Measurements from ENCODE around the gene PPP1R15B.

Gene PPP1R15B

GRCh38 chr1:204407295-204407971 is 4.2 kb downstream of the PPP1R15B start:
- Histone ChIP-seq H3K27ac (ENCODE audit: low read length) (peak overlapping the region; percentile 99), H3K4me1 (ENCODE audit: control insufficient read depth in 1 of 2, insufficient read depth in 2 of 2, low read length in 2 of 2) (peaks cover 0 to 26% of the 10 kb centered on the region in 2 donors), H3K9me3 (ENCODE audit: control insufficient read depth in 1 of 2, low read length in 2 of 2) (no peaks in the 10 kb centered on the region), H3K4me3 (ENCODE audit: low read depth in 1 of 2, low read length in 2 of 2) (peak overlapping the region; percentile 79 to 94), H3K27me3 (ENCODE audit: low read depth, low read length) (no peaks in the 10 kb centered on the region), H3K36me3 (ENCODE audit: control insufficient read depth in 1 of 2, insufficient read depth in 2 of 2, low read length in 2 of 2) (peaks cover 20 to 31% of the 10 kb centered on the region in 2 donors)

DNA sequence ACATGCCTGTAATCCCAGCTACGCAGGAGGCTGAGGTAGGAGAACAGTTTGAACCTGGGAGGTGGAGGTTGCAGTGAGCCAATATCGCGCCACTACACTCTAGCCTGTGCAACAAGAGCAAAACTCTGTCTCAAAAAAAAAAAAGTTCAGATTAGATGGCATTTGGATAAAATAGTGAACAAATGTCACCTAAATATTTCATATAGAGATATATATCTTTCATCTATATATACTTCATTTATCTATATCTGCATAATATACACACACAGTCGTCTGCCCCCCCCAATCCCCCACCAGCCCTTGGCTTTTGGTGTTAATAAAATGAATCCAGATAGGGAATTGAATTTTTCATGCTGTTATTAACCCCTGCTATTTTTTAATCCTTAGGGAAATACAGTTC is 5.0 kb downstream of the PPP1R15B start:
- H3K27me3 ChIP-seq (ENCODE audit: low read depth, low read length): no peaks in the 10 kb centered on the region
- H3K4me1 ChIP-seq (ENCODE audit: control insufficient read depth in 1 of 2, insufficient read depth in 2 of 2, low read length in 2 of 2): peaks cover 0 to 26% of the 10 kb centered on the region in 2 donors
- H3K27ac ChIP-seq (ENCODE audit: low read length): no peak overlapping the region
- peaks cover 27 to 33% of the 10 kb centered on the region in 2 donors for H3K36me3 ChIP-seq (ENCODE audit: control insufficient read depth in 1 of 2, insufficient read depth in 2 of 2, low read length in 2 of 2)
- peak overlapping the region; percentile 79 to 94 for H3K4me3 ChIP-seq (ENCODE audit: low read depth in 1 of 2, low read length in 2 of 2)
- no peaks in the 10 kb centered on the region for H3K9me3 ChIP-seq (ENCODE audit: control insufficient read depth in 1 of 2, low read length in 2 of 2)

DNA sequence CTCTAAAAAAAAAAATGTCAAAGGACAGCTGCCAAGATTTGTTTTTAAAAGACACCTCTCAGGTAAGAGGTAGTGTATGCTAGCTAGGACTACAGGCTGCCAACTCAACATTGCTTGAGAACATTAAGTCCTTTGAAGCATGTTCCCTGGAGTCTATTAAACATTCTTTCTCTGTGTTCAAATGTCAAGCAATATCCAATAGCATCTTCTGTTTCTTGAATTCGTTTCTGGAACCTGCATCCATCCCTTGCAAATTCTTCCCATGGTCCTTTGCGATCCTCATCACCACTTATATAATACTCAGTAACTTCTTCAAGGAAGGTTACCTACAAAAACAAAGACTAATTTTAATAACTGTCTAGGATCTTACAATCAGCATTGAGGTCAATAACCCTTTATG is 5.6 kb downstream of the PPP1R15B start:
- Histone ChIP-seq H3K4me1 (ENCODE audit: control insufficient read depth in 1 of 2, insufficient read depth in 2 of 2, low read length in 2 of 2) (peaks cover 0 to 26% of the 10 kb centered on the region in 2 donors), H3K36me3 (ENCODE audit: control insufficient read depth in 1 of 2, insufficient read depth in 2 of 2, low read length in 2 of 2) (peaks cover 27% of the 10 kb centered on the region in 2 donors), H3K27ac (ENCODE audit: low read length) (no peak overlapping the region), H3K4me3 (ENCODE audit: low read depth in 1 of 2, low read length in 2 of 2) (peak overlapping the region; percentile 18 to 79), H3K9me3 (ENCODE audit: control insufficient read depth in 1 of 2, low read length in 2 of 2) (no peaks in the 10 kb centered on the region), H3K27me3 (ENCODE audit: low read depth, low read length) (no peaks in the 10 kb centered on the region)

DNA sequence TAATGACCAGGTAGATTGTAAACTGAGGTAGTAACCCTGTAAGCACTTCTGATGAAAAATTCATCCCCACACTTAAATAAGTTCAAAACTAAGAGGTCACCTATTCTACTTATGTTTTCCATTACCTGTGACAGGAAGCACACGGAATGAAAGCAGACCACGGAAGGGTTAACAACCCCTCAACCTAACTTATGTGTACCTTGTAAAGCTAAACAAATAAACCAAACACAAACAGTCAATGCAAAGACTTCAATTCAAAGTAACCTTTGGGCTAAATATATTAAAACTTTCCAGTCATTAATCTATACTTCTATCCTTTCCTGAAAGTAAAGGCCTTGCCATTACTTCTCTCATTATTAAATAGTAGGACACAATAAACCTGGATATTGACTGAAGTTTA is 7.0 kb downstream of the PPP1R15B start:
- Histone ChIP-seq H3K4me1 (ENCODE audit: control insufficient read depth in 1 of 2, insufficient read depth in 2 of 2, low read length in 2 of 2) (peaks cover 0 to 26% of the 10 kb centered on the region in 2 donors), H3K27ac (ENCODE audit: low read length) (no peak overlapping the region), H3K36me3 (ENCODE audit: control insufficient read depth in 1 of 2, insufficient read depth in 2 of 2, low read length in 2 of 2) (peaks cover 27 to 32% of the 10 kb centered on the region in 2 donors), H3K4me3 (ENCODE audit: low read depth in 1 of 2, low read length in 2 of 2) (no peak overlapping the region), H3K9me3 (ENCODE audit: control insufficient read depth in 1 of 2, low read length in 2 of 2) (no peaks in the 10 kb centered on the region), H3K27me3 (ENCODE audit: low read depth, low read length) (no peaks in the 10 kb centered on the region)

DNA sequence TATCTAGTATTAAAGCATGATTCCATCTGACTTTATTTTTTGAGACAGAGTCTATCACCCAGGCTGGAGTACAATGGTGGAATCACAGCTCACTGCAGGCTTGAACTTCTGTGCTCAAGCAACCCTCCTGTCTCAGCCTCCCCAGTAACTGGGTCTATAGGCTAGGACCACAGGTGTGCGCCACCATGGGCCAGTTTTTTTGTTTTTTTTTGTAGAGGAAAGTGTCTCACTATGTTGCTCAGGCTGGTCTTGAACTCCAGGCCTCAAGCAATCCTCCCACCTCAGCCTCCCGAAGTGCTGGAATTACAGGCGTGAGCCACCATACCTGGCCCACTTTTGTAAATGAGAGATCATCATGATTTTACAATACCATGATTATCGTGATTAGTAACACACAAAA is 9.2 kb downstream of the PPP1R15B start:
- Histone ChIP-seq H3K4me3 (ENCODE audit: low read depth in 1 of 2, low read length in 2 of 2) (no peak overlapping the region), H3K4me1 (ENCODE audit: control insufficient read depth in 1 of 2, insufficient read depth in 2 of 2, low read length in 2 of 2) (peaks cover 0 to 26% of the 10 kb centered on the region in 2 donors), H3K27me3 (ENCODE audit: low read depth, low read length) (no peaks in the 10 kb centered on the region), H3K9me3 (ENCODE audit: control insufficient read depth in 1 of 2, low read length in 2 of 2) (no peaks in the 10 kb centered on the region), H3K36me3 (ENCODE audit: control insufficient read depth in 1 of 2, insufficient read depth in 2 of 2, low read length in 2 of 2) (peaks cover 27 to 37% of the 10 kb centered on the region in 2 donors), H3K27ac (ENCODE audit: low read length) (no peak overlapping the region)

- H3K4me3 ChIP-seq (ENCODE audit: low read depth in 1 of 2, low read length in 2 of 2): no peak overlapping the region
- H3K4me1 ChIP-seq (ENCODE audit: control insufficient read depth in 1 of 2, insufficient read depth in 2 of 2, low read length in 2 of 2): peaks cover 0 to 23% of the 10 kb centered on the region in 2 donors
- no peak overlapping the region for H3K27ac ChIP-seq (ENCODE audit: low read length)
- no peaks in the 10 kb centered on the region for H3K9me3 ChIP-seq (ENCODE audit: control insufficient read depth in 1 of 2, low read length in 2 of 2)
- no peaks in the 10 kb centered on the region for H3K27me3 ChIP-seq (ENCODE audit: low read depth, low read length)
- H3K36me3 ChIP-seq (ENCODE audit: control insufficient read depth in 1 of 2, insufficient read depth in 2 of 2, low read length in 2 of 2): peaks cover 27 to 37% of the 10 kb centered on the region in 2 donors
Observed at GRCh38 chr1:204401730-204402129, 9.9 kb downstream of the PPP1R15B start.

GRCh38 chr1:204400882-204401510 is 10.6 kb downstream of the PPP1R15B start:
- Histone ChIP-seq H3K4me1 (ENCODE audit: control insufficient read depth in 1 of 2, insufficient read depth in 2 of 2, low read length in 2 of 2) (peaks cover 0 to 16% of the 10 kb centered on the region in 2 donors), H3K4me3 (ENCODE audit: low read depth in 1 of 2, low read length in 2 of 2) (no peak overlapping the region), H3K36me3 (ENCODE audit: control insufficient read depth in 1 of 2, insufficient read depth in 2 of 2, low read length in 2 of 2) (peaks cover 27 to 37% of the 10 kb centered on the region in 2 donors), H3K27ac (ENCODE audit: low read length) (no peak overlapping the region), H3K27me3 (ENCODE audit: low read depth, low read length) (no peaks in the 10 kb centered on the region), H3K9me3 (ENCODE audit: control insufficient read depth in 1 of 2, low read length in 2 of 2) (no peaks in the 10 kb centered on the region)

- Histone ChIP-seq H3K4me3 (ENCODE audit: low read depth in 1 of 2, low read length in 2 of 2) (no peak overlapping the region), H3K36me3 (ENCODE audit: control insufficient read depth in 1 of 2, insufficient read depth in 2 of 2, low read length in 2 of 2) (peaks cover 7 to 18% of the 10 kb centered on the region in 2 donors), H3K4me1 (ENCODE audit: control insufficient read depth in 1 of 2, insufficient read depth in 2 of 2, low read length in 2 of 2) (no peaks in the 10 kb centered on the region), H3K27me3 (ENCODE audit: low read depth, low read length) (no peaks in the 10 kb centered on the region), H3K27ac (ENCODE audit: low read length) (no peak overlapping the region), H3K9me3 (ENCODE audit: control insufficient read depth in 1 of 2, low read length in 2 of 2) (no peaks in the 10 kb centered on the region)
Observed at GRCh38 chr1:204398197-204399125, 13.2 kb downstream of the PPP1R15B start.

DNA sequence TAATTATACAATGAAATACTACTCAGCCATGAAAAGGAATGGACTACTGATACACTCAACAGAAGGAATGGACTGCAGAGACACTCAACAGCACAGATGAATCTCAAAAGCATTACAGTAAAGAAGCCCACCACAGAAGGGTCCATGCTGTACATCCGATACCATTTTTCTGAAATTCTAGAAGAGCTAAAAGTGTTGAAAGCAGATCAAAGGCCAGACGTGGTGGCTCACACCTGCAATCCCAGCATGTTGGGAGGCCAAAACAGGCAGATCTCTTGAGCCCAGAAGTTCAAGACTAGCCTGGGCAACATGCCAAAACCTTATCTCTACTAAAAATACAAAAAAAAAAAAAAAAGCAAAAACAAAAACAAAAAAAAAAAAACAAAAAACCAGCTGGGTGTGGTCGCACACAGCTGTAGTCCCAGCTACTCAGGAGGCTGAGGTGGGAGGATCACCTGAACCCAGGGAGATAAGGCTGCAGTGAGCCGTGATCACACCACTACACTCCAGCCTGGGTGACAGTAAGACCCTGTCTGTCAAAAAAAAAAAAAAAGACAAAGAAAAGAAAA is 15.5 kb downstream of the PPP1R15B start:
- H3K27me3 ChIP-seq (ENCODE audit: low read depth, low read length): no peaks in the 10 kb centered on the region
- H3K9me3 ChIP-seq (ENCODE audit: control insufficient read depth in 1 of 2, low read length in 2 of 2): no peaks in the 10 kb centered on the region
- no peak overlapping the region for H3K4me3 ChIP-seq (ENCODE audit: low read depth in 1 of 2, low read length in 2 of 2)
- no peak overlapping the region for H3K27ac ChIP-seq (ENCODE audit: low read length)
- H3K4me1 ChIP-seq (ENCODE audit: control insufficient read depth in 1 of 2, insufficient read depth in 2 of 2, low read length in 2 of 2): no peaks in the 10 kb centered on the region
- peaks cover 0 to 13% of the 10 kb centered on the region in 2 donors for H3K36me3 ChIP-seq (ENCODE audit: control insufficient read depth in 1 of 2, insufficient read depth in 2 of 2, low read length in 2 of 2)

- Histone ChIP-seq H3K4me1 (ENCODE audit: control insufficient read depth in 1 of 2, insufficient read depth in 2 of 2, low read length in 2 of 2) (no peaks in the 10 kb centered on the region), H3K36me3 (ENCODE audit: control insufficient read depth in 1 of 2, insufficient read depth in 2 of 2, low read length in 2 of 2) (no peaks in the 10 kb centered on the region), H3K27me3 (ENCODE audit: low read depth, low read length) (no peaks in the 10 kb centered on the region), H3K27ac (ENCODE audit: low read length) (no peak overlapping the region), H3K4me3 (ENCODE audit: low read depth in 1 of 2, low read length in 2 of 2) (no peak overlapping the region), H3K9me3 (ENCODE audit: control insufficient read depth in 1 of 2, low read length in 2 of 2) (no peaks in the 10 kb centered on the region)
Observed at GRCh38 chr1:204391629-204392028, 20.0 kb downstream of the PPP1R15B start.

Measured in muscle layer of duodenum (tissue), 2 donors.